OCI-M1 (cell line): ENCODE results near the gene CIDEB.
A peak's percentile ranks its signal among the peaks of the same experiment; 100 is the strongest.

Source experiments
- DNase-seq: peaks from one replicate; lab custom pipeline; 2025; lab: John Stamatoyannopoulos, UW

The CIDEB gene

GRCh38 chr14:24332268-24332993 lies 24.7 kb upstream of the CIDEB start:
- DNase-seq: peak; percentile 70

DNA sequence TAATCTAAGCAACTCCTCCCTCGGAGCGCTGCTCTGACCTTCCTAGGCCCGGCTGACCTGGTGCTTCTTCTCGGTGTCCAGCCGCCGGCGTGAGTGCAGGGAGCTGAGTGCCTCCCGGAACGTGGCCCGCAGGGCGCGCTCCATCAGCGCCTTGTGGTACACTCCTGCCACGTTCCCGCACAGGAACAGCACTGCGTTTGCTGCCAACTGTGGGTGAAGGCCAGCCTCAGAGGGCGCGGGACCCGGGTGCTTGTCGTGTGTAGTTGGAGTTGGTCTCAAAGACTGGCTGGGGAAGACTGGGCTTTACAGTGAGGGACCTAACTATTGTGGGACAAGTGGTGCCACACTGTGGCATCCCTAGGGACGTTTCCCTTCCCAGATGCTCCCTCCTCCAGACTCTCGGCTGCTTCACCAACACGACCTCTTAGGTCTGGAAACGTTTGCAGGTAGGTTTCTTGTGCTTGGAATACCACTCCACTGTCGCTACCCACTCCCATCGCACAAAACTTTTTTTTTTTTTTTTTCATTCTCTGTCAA lies 24.0 kb upstream of the CIDEB start:
- DNase-seq: no peak

DNA sequence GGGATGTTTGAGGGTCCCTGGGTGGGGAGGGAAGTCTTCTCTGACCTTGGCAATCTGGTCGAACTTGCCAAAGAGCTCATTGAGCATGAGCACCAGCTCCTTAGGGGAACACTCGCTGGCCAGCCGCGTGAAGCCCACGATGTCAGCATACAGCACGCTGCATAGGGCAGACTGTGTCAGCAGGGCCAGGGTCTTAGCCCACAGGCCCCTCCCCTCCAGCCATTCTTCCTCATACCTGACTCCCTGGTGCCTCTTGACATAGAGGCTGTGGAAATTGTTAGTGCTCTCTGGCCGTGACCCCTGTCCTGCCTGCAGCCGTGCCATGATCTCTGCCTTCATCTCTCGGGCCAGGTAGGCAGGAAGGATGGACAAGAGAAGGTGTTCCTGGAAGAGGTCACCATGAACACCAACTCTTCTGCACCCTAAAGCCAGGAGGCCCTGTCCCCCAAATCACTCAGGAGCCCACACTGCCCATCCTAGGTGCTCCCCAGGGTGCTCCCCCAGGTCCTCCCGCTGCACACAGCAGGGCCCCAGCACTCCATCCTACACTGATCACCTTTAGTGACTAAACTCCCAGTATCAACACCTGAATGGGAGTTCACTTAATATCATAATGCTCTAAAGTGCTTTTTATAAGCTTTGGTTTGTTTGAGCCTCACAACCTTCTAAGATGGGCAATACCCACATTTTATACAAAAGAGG lies 23.3 kb upstream of the CIDEB start:
- DNase-seq: no peak

- DNase-seq: peak; percentile 4
These were observed 22.0 kb upstream of the CIDEB start for GRCh38 chr14:24329736-24330135.

DNA sequence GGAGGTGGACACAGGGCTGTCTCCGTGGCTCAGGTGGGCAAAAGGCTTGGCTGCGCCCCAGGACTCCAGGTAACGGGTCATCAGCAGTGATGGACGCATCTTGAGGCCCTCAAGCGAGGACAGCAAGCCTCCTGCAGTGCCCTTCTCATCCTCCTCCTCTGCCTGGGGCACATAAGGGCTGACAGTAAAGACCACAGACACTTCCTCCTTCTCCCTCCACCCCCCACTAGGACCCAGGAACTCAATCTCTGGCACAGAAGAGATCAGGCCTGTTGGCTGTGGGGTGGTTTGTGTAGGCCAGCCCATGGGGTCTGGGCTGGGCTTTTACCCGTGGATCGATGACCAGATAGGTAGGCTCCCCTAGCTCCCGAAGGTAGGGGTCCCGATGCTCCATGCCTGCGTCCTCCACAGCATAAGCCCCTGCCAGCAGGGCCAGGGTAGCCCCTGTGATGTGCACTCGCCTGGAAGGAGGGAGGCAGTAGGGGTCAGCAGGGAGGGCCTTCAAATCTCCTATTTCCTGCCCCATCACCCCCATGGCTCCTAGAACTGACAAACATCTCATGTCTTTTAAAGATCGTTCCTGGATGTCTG lies 21.4 kb upstream of the CIDEB start:
- no peak for DNase-seq

- DNase-seq: peak; percentile 29
These were observed 20.1 kb upstream of the CIDEB start for GRCh38 chr14:24327914-24328313.

DNA sequence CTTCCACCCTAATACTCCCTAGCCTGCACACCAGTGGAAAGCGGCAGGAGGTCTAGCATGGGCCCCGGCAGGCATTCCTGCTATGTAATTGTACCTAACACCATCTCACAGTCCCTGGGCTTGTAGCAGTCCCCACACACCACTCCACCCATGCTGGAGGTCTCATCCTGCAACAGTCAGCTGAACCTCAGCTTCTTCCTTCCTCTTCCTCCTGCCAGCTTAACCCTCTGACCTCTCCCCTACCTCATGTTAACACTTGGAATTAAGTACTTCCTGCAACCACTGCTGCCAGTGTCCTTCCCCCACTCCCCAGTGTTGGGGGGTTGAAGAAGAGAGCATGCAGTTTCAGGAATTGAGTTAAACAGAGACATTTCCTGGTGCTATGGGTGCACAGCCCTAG lies 19.5 kb upstream of the CIDEB start:
- DNase-seq: no peak

- DNase-seq: no peak
These were observed 18.2 kb upstream of the CIDEB start for GRCh38 chr14:24325963-24326362.

GRCh38 chr14:24325041-24325530 lies 17.3 kb upstream of the CIDEB start:
- DNase-seq: no peak

DNA sequence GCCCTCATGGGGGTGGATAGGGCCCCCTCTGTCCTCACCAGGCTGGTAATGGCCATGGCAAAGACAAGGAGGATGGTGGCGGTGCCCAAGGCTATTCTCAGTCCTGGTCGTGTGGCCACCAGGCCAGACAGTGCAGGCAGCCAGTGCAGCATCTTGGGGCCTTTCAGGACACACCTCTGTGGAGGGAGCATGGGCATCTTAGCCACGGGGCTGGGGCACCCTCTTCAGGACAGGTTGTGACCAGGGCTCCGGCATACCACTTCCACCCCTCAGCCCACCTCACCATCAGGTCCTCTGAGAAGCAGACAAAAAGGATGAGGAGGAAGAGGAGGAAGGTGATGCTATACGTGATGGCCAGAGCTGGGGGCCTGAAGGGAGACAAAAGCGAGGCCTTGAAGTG lies 16.2 kb upstream of the CIDEB start:
- DNase-seq: no peak

- DNase-seq: no peak
These were observed 15.6 kb upstream of the CIDEB start for GRCh38 chr14:24323341-24323740.

DNA sequence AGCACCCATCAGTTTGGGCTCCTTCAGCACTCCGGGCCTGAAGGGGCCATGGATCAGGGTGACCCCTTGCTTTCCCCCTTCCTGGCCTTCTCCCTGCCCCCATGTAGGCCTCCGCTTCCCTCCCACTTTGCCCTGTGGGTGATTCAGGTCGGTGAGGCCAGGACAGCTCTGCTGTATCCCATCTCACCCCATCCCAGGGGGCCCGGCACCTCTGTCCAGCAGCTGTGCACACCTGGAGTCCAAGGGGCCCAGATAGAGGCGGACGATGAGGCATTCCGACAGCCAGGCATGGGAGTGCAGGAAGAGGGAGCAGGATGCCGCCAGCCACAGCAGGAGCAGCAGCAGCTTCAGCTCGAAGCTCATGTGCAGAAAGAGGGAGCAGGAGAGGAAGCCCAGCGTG lies 14.9 kb upstream of the CIDEB start:
- no peak for DNase-seq

GRCh38 chr14:24321212-24321975 lies 13.6 kb upstream of the CIDEB start:
- no peak for DNase-seq

GRCh38 chr14:24317141-24317928 lies 9.6 kb upstream of the CIDEB start:
- no peak for DNase-seq

DNA sequence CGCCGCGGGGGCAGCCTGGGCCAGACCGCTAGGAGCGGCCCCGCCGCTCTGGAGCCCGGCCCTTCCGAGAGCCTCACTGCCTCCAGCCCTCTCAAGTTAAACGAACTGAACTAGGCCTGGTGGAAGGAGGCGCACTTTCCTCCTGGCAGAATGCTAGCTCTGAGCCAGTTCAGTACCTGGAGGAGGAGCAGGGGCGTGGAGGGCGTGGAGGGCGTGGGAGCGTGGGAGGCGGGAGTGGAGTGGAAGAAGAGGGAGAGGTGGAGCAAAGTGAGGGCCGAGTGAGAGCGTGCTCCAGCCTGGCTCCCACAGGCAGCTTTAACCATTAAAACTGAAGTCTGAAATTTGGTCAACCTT lies 8.8 kb upstream of the CIDEB start:
- no peak for DNase-seq

GRCh38 chr14:24315807-24316596 lies 8.2 kb upstream of the CIDEB start:
- no peak for DNase-seq

DNA sequence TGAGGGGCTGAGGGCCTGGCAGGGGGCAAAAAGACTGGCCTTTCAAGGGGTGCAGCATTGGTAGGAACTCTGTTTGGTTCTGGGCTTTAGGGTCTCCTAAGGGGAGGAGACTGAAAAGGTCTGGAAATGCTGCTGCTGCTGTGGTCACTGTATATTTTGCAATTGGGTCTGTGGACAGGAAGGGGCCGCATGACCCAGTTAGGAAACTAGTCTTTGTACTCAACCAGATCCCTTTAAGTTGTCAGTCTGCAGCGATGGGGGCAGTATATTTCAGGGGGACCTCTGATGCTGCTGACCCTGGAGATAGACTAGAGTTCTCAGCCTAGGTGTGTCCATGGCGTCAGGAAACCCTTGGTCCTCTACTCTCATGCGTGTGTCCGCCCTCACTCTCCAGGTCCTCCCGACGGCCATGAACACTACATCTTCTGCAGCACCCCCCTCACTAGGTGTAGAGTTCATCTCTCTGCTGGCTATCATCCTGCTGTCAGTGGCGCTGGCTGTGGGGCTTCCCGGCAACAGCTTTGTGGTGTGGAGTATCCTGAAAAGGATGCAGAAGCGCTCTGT lies 7.5 kb upstream of the CIDEB start:
- no peak for DNase-seq

- no peak for DNase-seq
These were observed 6.8 kb upstream of the CIDEB start for GRCh38 chr14:24314377-24315193.

- DNase-seq: no peak
These were observed 6.1 kb upstream of the CIDEB start for GRCh38 chr14:24313913-24314312.
